ENCODE results near the gene SEH1L.

GRCh38 chr18:13003466-13003896 lies 55.7 kb downstream of the SEH1L start:
- TF ChIP-seq TARDBP (IDR thresholded peaks at IDR 0.05; ENCODE audit: borderline replicate concordance) (no peak), JUND (IDR thresholded peaks at IDR 0.05; ENCODE audit: low read depth, low read length) (no peak), SP1 (IDR thresholded peaks at IDR 0.05; ENCODE audit: low read depth, low read length) (no peak), POLR2A (IDR thresholded peaks at IDR 0.05; ENCODE audit: low read depth, low read length) (no peak), NFXL1 (IDR thresholded peaks at IDR 0.05; ENCODE audit: borderline replicate concordance) (no peak), TCF12 (IDR thresholded peaks at IDR 0.05; ENCODE audit: low read depth, low read length) (no peak), TAF1 (IDR thresholded peaks at IDR 0.05; ENCODE audit: borderline replicate concordance, low read depth, low read length) (no peak), CREB1 (IDR thresholded peaks at IDR 0.05; ENCODE audit: low read depth) (no peak), EZH2 (IDR thresholded peaks at IDR 0.05; ENCODE audit: borderline replicate concordance, control insufficient read depth, low read depth, low read length) (no peak), MXI1 (IDR thresholded peaks at IDR 0.05; ENCODE audit: low read depth, low read length) (no peak), HCFC1 (IDR thresholded peaks at IDR 0.05; ENCODE audit: low read length) (no peak), NKRF (conservative IDR thresholded peaks at IDR 0.05) (no peak)
- TF ChIP-seq, protein P1, sequence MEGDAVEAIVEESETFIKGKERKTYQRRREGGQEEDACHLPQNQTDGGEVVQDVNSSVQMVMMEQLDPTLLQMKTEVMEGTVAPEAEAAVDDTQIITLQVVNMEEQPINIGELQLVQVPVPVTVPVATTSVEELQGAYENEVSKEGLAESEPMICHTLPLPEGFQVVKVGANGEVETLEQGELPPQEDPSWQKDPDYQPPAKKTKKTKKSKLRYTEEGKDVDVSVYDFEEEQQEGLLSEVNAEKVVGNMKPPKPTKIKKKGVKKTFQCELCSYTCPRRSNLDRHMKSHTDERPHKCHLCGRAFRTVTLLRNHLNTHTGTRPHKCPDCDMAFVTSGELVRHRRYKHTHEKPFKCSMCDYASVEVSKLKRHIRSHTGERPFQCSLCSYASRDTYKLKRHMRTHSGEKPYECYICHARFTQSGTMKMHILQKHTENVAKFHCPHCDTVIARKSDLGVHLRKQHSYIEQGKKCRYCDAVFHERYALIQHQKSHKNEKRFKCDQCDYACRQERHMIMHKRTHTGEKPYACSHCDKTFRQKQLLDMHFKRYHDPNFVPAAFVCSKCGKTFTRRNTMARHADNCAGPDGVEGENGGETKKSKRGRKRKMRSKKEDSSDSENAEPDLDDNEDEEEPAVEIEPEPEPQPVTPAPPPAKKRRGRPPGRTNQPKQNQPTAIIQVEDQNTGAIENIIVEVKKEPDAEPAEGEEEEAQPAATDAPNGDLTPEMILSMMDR (IDR thresholded peaks at IDR 0.05 in 2 of 3, conservative IDR thresholded peaks at IDR 0.05 in 1 of 3; ENCODE audit: control insufficient read depth in 2 of 3, extremely low read depth in 1 of 3, insufficient read depth in 1 of 3, low read depth in 3 of 3, low read length in 3 of 3): peak; percentile 52 to 57 (median 57); a peak in 5 of 6 replicates
- TF ChIP-seq, protein P2, sequence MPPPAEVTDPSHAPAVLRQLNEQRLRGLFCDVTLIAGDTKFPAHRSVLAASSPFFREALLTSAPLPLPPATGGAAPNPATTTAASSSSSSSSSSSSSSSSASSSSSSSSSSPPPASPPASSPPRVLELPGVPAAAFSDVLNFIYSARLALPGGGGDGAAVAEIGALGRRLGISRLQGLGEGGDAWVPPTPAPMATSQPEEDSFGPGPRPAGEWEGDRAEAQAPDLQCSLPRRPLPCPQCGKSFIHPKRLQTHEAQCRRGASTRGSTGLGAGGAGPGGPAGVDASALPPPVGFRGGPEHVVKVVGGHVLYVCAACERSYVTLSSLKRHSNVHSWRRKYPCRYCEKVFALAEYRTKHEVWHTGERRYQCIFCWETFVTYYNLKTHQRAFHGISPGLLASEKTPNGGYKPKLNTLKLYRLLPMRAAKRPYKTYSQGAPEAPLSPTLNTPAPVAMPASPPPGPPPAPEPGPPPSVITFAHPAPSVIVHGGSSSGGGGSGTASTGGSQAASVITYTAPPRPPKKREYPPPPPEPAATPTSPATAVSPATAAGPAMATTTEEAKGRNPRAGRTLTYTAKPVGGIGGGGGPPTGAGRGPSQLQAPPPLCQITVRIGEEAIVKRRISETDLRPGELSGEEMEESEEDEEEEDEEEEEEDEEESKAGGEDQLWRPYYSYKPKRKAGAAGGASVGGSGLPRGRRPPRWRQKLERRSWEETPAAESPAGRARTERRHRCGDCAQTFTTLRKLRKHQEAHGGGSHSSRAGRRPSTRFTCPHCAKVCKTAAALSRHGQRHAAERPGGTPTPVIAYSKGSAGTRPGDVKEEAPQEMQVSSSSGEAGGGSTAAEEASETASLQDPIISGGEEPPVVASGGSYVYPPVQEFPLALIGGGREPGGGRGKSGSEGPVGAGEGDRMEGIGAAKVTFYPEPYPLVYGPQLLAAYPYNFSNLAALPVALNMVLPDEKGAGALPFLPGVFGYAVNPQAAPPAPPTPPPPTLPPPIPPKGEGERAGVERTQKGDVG (CRISPR knock-in tag; IDR thresholded peaks at IDR 0.05): no peak
